ENCODE data around the gene SLC6A2.

DNA sequence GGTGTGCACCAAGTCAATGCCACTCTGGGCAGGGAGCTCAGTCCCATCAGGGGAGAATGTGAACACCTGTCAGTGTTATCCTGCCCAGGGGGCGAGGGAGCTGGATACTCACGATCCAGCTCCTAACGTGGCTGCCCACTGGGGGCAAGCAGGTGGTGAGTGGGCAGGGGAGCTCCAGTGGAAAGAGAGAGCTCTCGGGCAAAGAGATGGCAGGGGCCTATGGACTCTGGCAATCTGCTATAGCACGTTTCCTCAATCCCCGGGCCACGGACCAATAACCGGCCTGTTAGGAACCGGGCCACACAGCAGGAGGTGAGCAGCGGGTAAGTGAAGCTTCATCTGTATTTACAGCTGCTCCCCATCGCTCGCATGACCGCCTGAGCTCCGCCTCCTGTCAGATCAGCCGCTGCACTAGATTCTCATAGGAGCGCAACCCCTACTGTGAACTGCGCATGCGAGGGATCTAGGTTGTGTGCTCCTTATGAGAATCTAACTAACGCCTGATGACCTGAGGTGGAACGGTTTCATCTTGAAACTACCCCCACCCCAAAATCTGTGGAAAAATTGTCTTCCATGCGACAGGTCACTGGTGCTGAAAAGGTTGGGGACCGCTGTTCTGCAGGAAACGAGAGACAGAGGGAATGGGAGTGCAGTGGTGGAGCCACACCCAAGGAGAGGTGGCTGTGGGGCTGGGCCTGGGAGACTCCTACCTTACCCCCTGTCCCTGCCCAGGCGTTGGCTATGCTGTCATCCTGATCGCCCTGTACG is 15.6 kb downstream of the SLC6A2 start:
- TF ChIP-seq, protein P1, sequence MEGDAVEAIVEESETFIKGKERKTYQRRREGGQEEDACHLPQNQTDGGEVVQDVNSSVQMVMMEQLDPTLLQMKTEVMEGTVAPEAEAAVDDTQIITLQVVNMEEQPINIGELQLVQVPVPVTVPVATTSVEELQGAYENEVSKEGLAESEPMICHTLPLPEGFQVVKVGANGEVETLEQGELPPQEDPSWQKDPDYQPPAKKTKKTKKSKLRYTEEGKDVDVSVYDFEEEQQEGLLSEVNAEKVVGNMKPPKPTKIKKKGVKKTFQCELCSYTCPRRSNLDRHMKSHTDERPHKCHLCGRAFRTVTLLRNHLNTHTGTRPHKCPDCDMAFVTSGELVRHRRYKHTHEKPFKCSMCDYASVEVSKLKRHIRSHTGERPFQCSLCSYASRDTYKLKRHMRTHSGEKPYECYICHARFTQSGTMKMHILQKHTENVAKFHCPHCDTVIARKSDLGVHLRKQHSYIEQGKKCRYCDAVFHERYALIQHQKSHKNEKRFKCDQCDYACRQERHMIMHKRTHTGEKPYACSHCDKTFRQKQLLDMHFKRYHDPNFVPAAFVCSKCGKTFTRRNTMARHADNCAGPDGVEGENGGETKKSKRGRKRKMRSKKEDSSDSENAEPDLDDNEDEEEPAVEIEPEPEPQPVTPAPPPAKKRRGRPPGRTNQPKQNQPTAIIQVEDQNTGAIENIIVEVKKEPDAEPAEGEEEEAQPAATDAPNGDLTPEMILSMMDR (conservative IDR thresholded peaks at IDR 0.05; ENCODE audit: low read length) = no peak
- TF ChIP-seq EZH2phosphoT487 (IDR thresholded peaks at IDR 0.05; ENCODE audit: borderline replicate concordance, low read depth, low read length) = no peak
